ENCODE measurements around the gene TREM1.

TREM1 gene

DNA sequence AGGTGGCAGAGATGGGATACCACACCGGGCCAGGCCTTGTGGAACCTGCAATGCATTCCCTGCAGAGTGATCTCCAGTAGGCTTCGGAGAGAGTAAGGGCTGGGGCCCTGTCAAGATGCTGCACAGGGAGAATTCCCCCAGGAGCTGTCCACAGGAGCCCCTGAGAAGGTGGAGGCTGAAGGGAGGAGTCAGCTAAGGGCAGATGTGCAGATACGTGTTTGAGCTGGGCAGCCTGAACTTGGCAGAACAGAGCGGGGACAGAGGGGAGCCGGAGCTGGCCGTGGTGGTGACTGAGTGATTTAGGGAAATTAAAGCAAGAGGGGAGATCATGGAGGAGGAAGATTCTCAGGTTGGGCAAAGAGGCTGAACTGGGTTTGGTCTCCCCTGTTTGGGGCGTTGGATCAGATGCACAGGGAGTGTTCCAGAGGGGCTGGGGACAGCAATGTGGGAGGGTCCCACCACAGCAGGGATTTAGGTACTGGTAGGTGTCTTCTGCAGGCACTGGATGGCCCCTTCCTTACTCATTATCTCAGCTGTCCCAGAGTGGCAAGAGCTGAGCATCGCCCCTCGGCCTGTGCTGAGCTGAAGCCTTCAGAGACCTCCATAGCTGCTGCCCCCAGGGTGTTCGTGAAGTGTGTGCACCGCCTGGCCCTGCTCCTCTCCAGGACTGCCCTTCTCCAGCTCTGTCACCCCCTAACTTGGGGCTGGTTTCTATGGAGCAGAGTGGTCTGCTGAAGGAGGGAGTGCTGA is 45.1 kb upstream of the TREM1 start:
- peaks cover 7% of the 10 kb centered on the region for H3K4me1 ChIP-seq (ENCODE audit: insufficient read depth, low read length, severe bottlenecking)
- no peak for TF ChIP-seq EZH2 (IDR thresholded peaks at IDR 0.05; ENCODE audit: borderline replicate concordance, low read length)
- TF ChIP-seq, protein P1, sequence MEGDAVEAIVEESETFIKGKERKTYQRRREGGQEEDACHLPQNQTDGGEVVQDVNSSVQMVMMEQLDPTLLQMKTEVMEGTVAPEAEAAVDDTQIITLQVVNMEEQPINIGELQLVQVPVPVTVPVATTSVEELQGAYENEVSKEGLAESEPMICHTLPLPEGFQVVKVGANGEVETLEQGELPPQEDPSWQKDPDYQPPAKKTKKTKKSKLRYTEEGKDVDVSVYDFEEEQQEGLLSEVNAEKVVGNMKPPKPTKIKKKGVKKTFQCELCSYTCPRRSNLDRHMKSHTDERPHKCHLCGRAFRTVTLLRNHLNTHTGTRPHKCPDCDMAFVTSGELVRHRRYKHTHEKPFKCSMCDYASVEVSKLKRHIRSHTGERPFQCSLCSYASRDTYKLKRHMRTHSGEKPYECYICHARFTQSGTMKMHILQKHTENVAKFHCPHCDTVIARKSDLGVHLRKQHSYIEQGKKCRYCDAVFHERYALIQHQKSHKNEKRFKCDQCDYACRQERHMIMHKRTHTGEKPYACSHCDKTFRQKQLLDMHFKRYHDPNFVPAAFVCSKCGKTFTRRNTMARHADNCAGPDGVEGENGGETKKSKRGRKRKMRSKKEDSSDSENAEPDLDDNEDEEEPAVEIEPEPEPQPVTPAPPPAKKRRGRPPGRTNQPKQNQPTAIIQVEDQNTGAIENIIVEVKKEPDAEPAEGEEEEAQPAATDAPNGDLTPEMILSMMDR (IDR thresholded peaks at IDR 0.05; ENCODE audit: low read length) = no peak

DNA sequence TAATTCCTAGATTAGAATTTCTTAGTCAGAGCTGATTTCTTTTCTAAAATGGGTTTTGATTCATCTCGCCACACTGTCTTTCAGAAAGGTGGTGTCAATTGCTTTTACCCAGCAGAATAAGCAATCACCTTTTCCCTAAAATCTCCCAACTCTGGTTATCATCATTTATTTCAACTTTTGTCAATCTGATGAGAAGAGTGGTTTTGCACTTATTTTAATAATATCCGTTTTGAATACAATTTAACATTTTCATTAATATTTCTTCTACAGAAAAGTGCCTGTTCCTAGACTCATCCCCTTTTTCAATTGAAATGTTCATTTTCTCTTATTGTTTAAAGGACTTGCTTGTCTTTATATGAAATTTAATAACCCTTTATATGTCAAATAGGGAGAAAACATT is 40.7 kb upstream of the TREM1 start:
- Histone ChIP-seq H3K4me3 (ENCODE audit: low read depth, low read length, poor library complexity, severe bottlenecking) (no peak overlapping the region), H3K9ac (ENCODE audit: low read length) (no peak overlapping the region), H4K20me1 (ENCODE audit: insufficient read depth, low read length) (no peaks in the 10 kb centered on the region), H3K4me2 (ENCODE audit: low read length) (no peak overlapping the region), H2AFZ (ENCODE audit: low read length) (no peak overlapping the region), H3K79me2 (ENCODE audit: insufficient read depth, low read length) (no peaks in the 10 kb centered on the region), H3K36me3 (ENCODE audit: insufficient read depth, low read length) (no peaks in the 10 kb centered on the region), H3K27ac (ENCODE audit: low read depth, low read length, poor library complexity, severe bottlenecking) (no peak overlapping the region), H3K9me2 (ENCODE audit: low read depth, low read length) (no peaks in the 10 kb centered on the region), H3K9me3 (ENCODE audit: low read length) (no peaks in the 10 kb centered on the region), H3K27me3 (ENCODE audit: insufficient read depth, low read length) (0 out of 2 replicates have a peak, but pooled peaks cover 3% of the 10 kb centered on the region), H3F3A (ENCODE audit: insufficient read depth, low read length) (no peaks in the 10 kb centered on the region), H3K4me1 (ENCODE audit: insufficient read depth, low read length, severe bottlenecking) (no peaks in the 10 kb centered on the region)
- TF ChIP-seq, protein P1 (IDR thresholded peaks at IDR 0.05; ENCODE audit: low read length) = no peak
- TF ChIP-seq EZH2 (IDR thresholded peaks at IDR 0.05; ENCODE audit: borderline replicate concordance, low read length) = no peak

More for the DNA sequence above, 45.1 kb upstream of the TREM1 start:
- Histone ChIP-seq H3K9me2 (ENCODE audit: low read depth, low read length) (no peaks in the 10 kb centered on the region), H3K4me2 (ENCODE audit: low read length) (no peak overlapping the region), H3K79me2 (ENCODE audit: insufficient read depth, low read length) (no peaks in the 10 kb centered on the region), H2AFZ (ENCODE audit: low read length) (no peak overlapping the region), H3K9me3 (ENCODE audit: low read length) (no peaks in the 10 kb centered on the region), H3K9ac (ENCODE audit: low read length) (no peak overlapping the region), H3K36me3 (ENCODE audit: insufficient read depth, low read length) (no peaks in the 10 kb centered on the region), H3K27me3 (ENCODE audit: insufficient read depth, low read length) (no peaks in the 10 kb centered on the region), H3K27ac (ENCODE audit: low read depth, low read length, poor library complexity, severe bottlenecking) (no peak overlapping the region), H3F3A (ENCODE audit: insufficient read depth, low read length) (no peaks in the 10 kb centered on the region), H3K4me3 (ENCODE audit: low read depth, low read length, poor library complexity, severe bottlenecking) (no peak overlapping the region), H4K20me1 (ENCODE audit: insufficient read depth, low read length) (no peaks in the 10 kb centered on the region)

DNA sequence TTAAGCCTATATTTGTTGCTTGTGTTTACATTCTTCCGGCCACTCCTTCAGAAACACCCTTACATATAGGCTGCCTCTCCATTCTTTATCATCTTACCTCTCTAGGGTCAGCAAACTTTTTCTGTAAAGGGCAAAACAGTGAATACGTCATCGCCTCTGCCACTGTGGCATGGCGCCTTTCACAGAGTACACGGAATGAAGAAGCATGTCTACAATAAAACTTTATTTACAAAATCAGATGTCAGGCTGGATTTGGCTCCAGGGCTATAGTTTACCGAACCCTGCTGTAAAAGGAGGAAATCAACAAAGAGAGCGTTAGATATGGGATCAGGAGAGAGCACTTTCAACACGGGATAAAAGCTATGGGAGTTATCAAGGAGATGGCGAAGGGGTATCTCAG is 39.6 kb upstream of the TREM1 start:
- Histone ChIP-seq H3K9me2 (ENCODE audit: low read depth, low read length) (no peaks in the 10 kb centered on the region), H3K4me1 (ENCODE audit: insufficient read depth, low read length, severe bottlenecking) (no peaks in the 10 kb centered on the region), H3K79me2 (ENCODE audit: insufficient read depth, low read length) (no peaks in the 10 kb centered on the region), H3K27ac (ENCODE audit: low read depth, low read length, poor library complexity, severe bottlenecking) (no peak overlapping the region), H2AFZ (ENCODE audit: low read length) (no peak overlapping the region), H3K4me2 (ENCODE audit: low read length) (no peak overlapping the region), H3K27me3 (ENCODE audit: insufficient read depth, low read length) (0 out of 2 replicates have a peak, but pooled peaks cover 3% of the 10 kb centered on the region), H4K20me1 (ENCODE audit: insufficient read depth, low read length) (no peaks in the 10 kb centered on the region), H3K36me3 (ENCODE audit: insufficient read depth, low read length) (no peaks in the 10 kb centered on the region), H3K9me3 (ENCODE audit: low read length) (no peaks in the 10 kb centered on the region), H3K9ac (ENCODE audit: low read length) (no peak overlapping the region), H3K4me3 (ENCODE audit: low read depth, low read length, poor library complexity, severe bottlenecking) (no peak overlapping the region), H3F3A (ENCODE audit: insufficient read depth, low read length) (no peaks in the 10 kb centered on the region)
- TF ChIP-seq EZH2 (IDR thresholded peaks at IDR 0.05; ENCODE audit: borderline replicate concordance, low read length) = no peak
- TF ChIP-seq, protein P1 (IDR thresholded peaks at IDR 0.05; ENCODE audit: low read length) = no peak

All from OCI-LY1 (cell line).